Measurements from ENCODE around the gene MST1R. TPM values are rescaled to one million over a fixed set of nuclear protein-coding genes. Genes with fewer than 3 reads are reported as not detected.

MST1R gene
- total RNA-seq, 2 experiments from 2014 or later, result 4.1 to 5.2 TPM

- Mint-ChIP-seq H3K27ac (no peak overlapping the region), H3K4me1 (peaks cover 1% of the 10 kb centered on the region), H3K4me3 (no peak overlapping the region), H3K9me3 (no peaks in the 10 kb centered on the region), H3K27me3 (no peaks in the 10 kb centered on the region), H3K36me3 (ENCODE audit: low read depth) (peaks cover 8% of the 10 kb centered on the region)
- ChIA-PET CTCF (interaction anchor here (1.4 to 5.2 kb wide), 3 partner anchors 11 to 40 kb away, joined by 3 to 48 read pairs (median 8); partner anchors contain the start of gene INKA1), POLR2A (no interaction called here)
- no peak for DNase-seq
These were observed 61.9 kb downstream of the MST1R start for GRCh38 chr3:49841806-49842205.

GRCh38 chr3:49841126-49841696, 62.5 kb downstream of the MST1R start:
- no peak overlapping the region for H3K4me3 Mint-ChIP-seq
- H3K27me3 Mint-ChIP-seq, result no peaks in the 10 kb centered on the region
- H3K4me1 Mint-ChIP-seq, result peaks cover 1% of the 10 kb centered on the region
- H3K27ac Mint-ChIP-seq, result no peak overlapping the region
- no peaks in the 10 kb centered on the region for H3K9me3 Mint-ChIP-seq
- peaks cover 8% of the 10 kb centered on the region for H3K36me3 Mint-ChIP-seq (ENCODE audit: low read depth)
- ChIA-PET POLR2A (no interaction called here), CTCF (interaction anchor here (1.4 to 5.2 kb wide), 3 partner anchors 10 to 39 kb away, joined by 3 to 48 read pairs (median 8); partner anchors contain the start of gene INKA1)
- DNase-seq, result peak; percentile 28

GRCh38 chr3:49840388-49840787, 63.3 kb downstream of the MST1R start:
- Mint-ChIP-seq H3K4me1 (peaks cover 1% of the 10 kb centered on the region), H3K36me3 (ENCODE audit: low read depth) (peaks cover 8% of the 10 kb centered on the region), H3K27me3 (no peaks in the 10 kb centered on the region), H3K27ac (no peak overlapping the region), H3K9me3 (no peaks in the 10 kb centered on the region), H3K4me3 (no peak overlapping the region)
- DNase-seq, result no peak
- POLR2A ChIA-PET, result no interaction called here
- CTCF ChIA-PET, result interaction anchor here (0.6 to 5.2 kb wide), 4 partner anchors 9 to 279 kb away, joined by 4 to 48 read pairs (median 9); partner anchors contain the start of gene INKA1

- H3K27me3 Mint-ChIP-seq, result no peaks in the 10 kb centered on the region
- peaks cover 9% of the 10 kb centered on the region for H3K36me3 Mint-ChIP-seq (ENCODE audit: low read depth)
- ChIA-PET CTCF (interaction anchor here (0.5 to 5.2 kb wide), 38 partner anchors 9 to 1744 kb away, joined by 3 to 48 read pairs (median 4); partner anchors contain the start of genes AMIGO3, BSN, CDHR4 and INKA1), POLR2A (interaction anchor here (1.0 to 1.4 kb wide), 2 partner anchors 26 to 34 kb away, joined by 3 read pairs; partner anchors contain the start of gene UBA7)
- no peak overlapping the region for H3K4me3 Mint-ChIP-seq
- no peaks in the 10 kb centered on the region for H3K9me3 Mint-ChIP-seq
- peaks cover 1% of the 10 kb centered on the region for H3K4me1 Mint-ChIP-seq
- H3K27ac Mint-ChIP-seq, result no peak overlapping the region
- DNase-seq, result peak; percentile 85
These were observed 64.4 kb downstream of the MST1R start for GRCh38 chr3:49839193-49839809.

Other genes starting within 250 kb of the MST1R start
- gene APEH, start 229.5 kb downstream of the MST1R start, total RNA-seq, result 100 to 1,000 TPM; 137 TPM
- 10 to 100 TPM in 1 of 2 experiments, 1 to 10 TPM in 1; 8.4 to 10.0 TPM for gene MST1, start 214.4 kb downstream of the MST1R start, total RNA-seq
- 10 to 100 TPM; 47.5 to 49.2 TPM for gene RNF123, start 214.3 kb downstream of the MST1R start, total RNA-seq
- gene AMIGO3, start 184.2 kb downstream of the MST1R start, total RNA-seq, result under 1 TPM in 1 of 2 experiments, not detected in 1; 0.30 TPM
- 10 to 100 TPM; 36.5 to 46.0 TPM for gene GMPPB, start 179.9 kb downstream of the MST1R start, total RNA-seq
- gene IP6K1, start 117.3 kb downstream of the MST1R start, total RNA-seq, result 10 to 100 TPM; 35.7 to 38.9 TPM
- under 1 TPM in 1 of 2 experiments, not detected in 1; 0.08 TPM for gene CDHR4, start 104.0 kb downstream of the MST1R start, total RNA-seq
- under 1 TPM; 0.46 to 0.60 TPM for gene INKA1, start 100.6 kb downstream of the MST1R start, total RNA-seq
- gene UBA7, start 89.9 kb downstream of the MST1R start, total RNA-seq, result 100 to 1,000 TPM; 249 to 256 TPM
- 10 to 100 TPM; 30.9 to 31.0 TPM for gene TRAIP, start 47.3 kb downstream of the MST1R start, total RNA-seq
- not detected for gene CAMKV, start 34.0 kb downstream of the MST1R start, total RNA-seq
- 10 to 100 TPM; 12.8 to 14.1 TPM for gene MON1A, start 25.9 kb upstream of the MST1R start, total RNA-seq
- gene RBM6, start 36.3 kb upstream of the MST1R start, total RNA-seq, result 100 to 1,000 TPM in 1 of 2 experiments, 10 to 100 TPM in 1; 87.7 to 105 TPM
- gene RBM5, start 185.0 kb upstream of the MST1R start, total RNA-seq, result 100 to 1,000 TPM; 212 to 215 TPM

Measured in activated CD4-positive, alpha-beta T cell treated with anti-CD3 and anti-CD28 coated beads, Interleukin-2, amount 10 ng/mL, durations not matched to agents 7 days and 5 days (primary cell).